ENCODE measurements around the gene CDK5. TPM values are rescaled to one million over a fixed set of nuclear protein-coding genes. Genes with fewer than 3 reads are reported as not detected.

CDK5 gene
- polyA plus RNA-seq, 1 donor (not counting 4 experiments of a cell fraction or from before 2014, with no cell fraction given): 19.3 TPM

- Histone ChIP-seq H3K27ac (ENCODE audit: control insufficient read depth, insufficient read depth, low read length) (peak overlapping the region; percentile 67), H3K4me1 (ENCODE audit: control insufficient read depth, extremely low read depth, insufficient read depth, low read length) (peaks cover 26% of the 10 kb centered on the region), H3K4me2 (ENCODE audit: control insufficient read depth, extremely low read depth, insufficient read depth, low read depth, low read length) (peak overlapping the region; percentile 97), H3K79me2 (ENCODE audit: control insufficient read depth, insufficient read depth, low read length) (peaks cover 28% of the 10 kb centered on the region), H3K4me3 (ENCODE audit: control insufficient read depth in 2 of 3, extremely low read depth in 1 of 3, insufficient read depth in 2 of 3, low read depth in 1 of 3, low read length in 3 of 3) (peak overlapping the region; percentile 68 to 92 (median 79)), H3K9me1 (ENCODE audit: control insufficient read depth, extremely low read depth, insufficient read depth, low read length) (no peaks in the 10 kb centered on the region), H3K9ac (ENCODE audit: control insufficient read depth, extremely low read depth, insufficient read depth, low read length) (peak overlapping the region; percentile 79), H3K27me3 (ENCODE audit: control insufficient read depth, extremely low read depth, insufficient read depth, low read length) (no peaks in the 10 kb centered on the region), H3K9me3 (ENCODE audit: control insufficient read depth, low read depth, low read length) (no peaks in the 10 kb centered on the region), H3K36me3 (ENCODE audit: control insufficient read depth in 2 of 2, extremely low read depth in 1 of 2, insufficient read depth in 2 of 2, low read length in 2 of 2) (peaks cover 9 to 19% of the 10 kb centered on the region in 2 experiments), H4K20me1 (ENCODE audit: control insufficient read depth, extremely low read depth, insufficient read depth, low read length) (no peaks in the 10 kb centered on the region), H2AFZ (ENCODE audit: control insufficient read depth, low read length) (peak overlapping the region; percentile 4)
- FAIRE-seq: no peak
- DNase-seq (ENCODE audit: low read depth, low spot score): no peak
- dilution Hi-C loops (cut with MboI; ENCODE audit: extremely low pct_ligation_motif_present, low sequenced_read_pairs): no loop called here
- TF ChIP-seq EZH2 (IDR thresholded peaks at IDR 0.05; ENCODE audit: low read length) (no peak), CTCF (optimal IDR thresholded peaks at IDR 0.05 in 1 of 3, IDR thresholded peaks at IDR 0.05 in 1 of 3, conservative IDR thresholded peaks at IDR 0.05 in 1 of 3; ENCODE audit: extremely low read depth in 1 of 3, insufficient read depth in 2 of 3, low read length in 3 of 3) (no peak)
Observed at GRCh38 chr7:151080067-151080521, 22.4 kb upstream of the CDK5 start.

GRCh38 chr7:151079199-151079910 is 21.7 kb upstream of the CDK5 start:
- H4K20me1 ChIP-seq (ENCODE audit: control insufficient read depth, extremely low read depth, insufficient read depth, low read length): peaks cover 2% of the 10 kb centered on the region
- no peaks in the 10 kb centered on the region for H3K9me1 ChIP-seq (ENCODE audit: control insufficient read depth, extremely low read depth, insufficient read depth, low read length)
- H3K4me1 ChIP-seq (ENCODE audit: control insufficient read depth, extremely low read depth, insufficient read depth, low read length): peaks cover 26% of the 10 kb centered on the region
- H3K9ac ChIP-seq (ENCODE audit: control insufficient read depth, extremely low read depth, insufficient read depth, low read length): peak overlapping the region; percentile 79
- no peaks in the 10 kb centered on the region for H3K27me3 ChIP-seq (ENCODE audit: control insufficient read depth, extremely low read depth, insufficient read depth, low read length)
- FAIRE-seq: no peak
- no peak overlapping the region for H3K27ac ChIP-seq (ENCODE audit: control insufficient read depth, insufficient read depth, low read length)
- DNase-seq (ENCODE audit: low read depth, low spot score): no peak
- peak overlapping the region; percentile 97 for H3K4me2 ChIP-seq (ENCODE audit: control insufficient read depth, extremely low read depth, insufficient read depth, low read depth, low read length)
- peak overlapping the region; percentile 68 to 92 (median 79) for H3K4me3 ChIP-seq (ENCODE audit: control insufficient read depth in 2 of 3, extremely low read depth in 1 of 3, insufficient read depth in 2 of 3, low read depth in 1 of 3, low read length in 3 of 3)
- no peaks in the 10 kb centered on the region for H3K9me3 ChIP-seq (ENCODE audit: control insufficient read depth, low read depth, low read length)
- dilution Hi-C loops (cut with MboI; ENCODE audit: extremely low pct_ligation_motif_present, low sequenced_read_pairs): no loop called here
- peaks cover 28% of the 10 kb centered on the region for H3K79me2 ChIP-seq (ENCODE audit: control insufficient read depth, insufficient read depth, low read length)
- peaks cover 15 to 19% of the 10 kb centered on the region in 2 experiments for H3K36me3 ChIP-seq (ENCODE audit: control insufficient read depth in 2 of 2, extremely low read depth in 1 of 2, insufficient read depth in 2 of 2, low read length in 2 of 2)
- TF ChIP-seq EZH2 (IDR thresholded peaks at IDR 0.05; ENCODE audit: low read length) (no peak), CTCF (optimal IDR thresholded peaks at IDR 0.05 in 1 of 3, IDR thresholded peaks at IDR 0.05 in 1 of 3, conservative IDR thresholded peaks at IDR 0.05 in 1 of 3; ENCODE audit: extremely low read depth in 1 of 3, insufficient read depth in 2 of 3, low read length in 3 of 3) (no peak)
- no peak overlapping the region for H2AFZ ChIP-seq (ENCODE audit: control insufficient read depth, low read length)

All from keratinocyte (primary cell).